Endothelial cell of hepatic sinusoid (primary cell): Measurements from ENCODE around the gene IMPA2.

Source experiments
- in situ Hi-C: cut with HindIII; loops from 2 replicates; pipeline ENCODE4 v1.10.0; 2017; ENCODE audit warnings: low sequenced_read_pairs

IMPA2 gene

DNA sequence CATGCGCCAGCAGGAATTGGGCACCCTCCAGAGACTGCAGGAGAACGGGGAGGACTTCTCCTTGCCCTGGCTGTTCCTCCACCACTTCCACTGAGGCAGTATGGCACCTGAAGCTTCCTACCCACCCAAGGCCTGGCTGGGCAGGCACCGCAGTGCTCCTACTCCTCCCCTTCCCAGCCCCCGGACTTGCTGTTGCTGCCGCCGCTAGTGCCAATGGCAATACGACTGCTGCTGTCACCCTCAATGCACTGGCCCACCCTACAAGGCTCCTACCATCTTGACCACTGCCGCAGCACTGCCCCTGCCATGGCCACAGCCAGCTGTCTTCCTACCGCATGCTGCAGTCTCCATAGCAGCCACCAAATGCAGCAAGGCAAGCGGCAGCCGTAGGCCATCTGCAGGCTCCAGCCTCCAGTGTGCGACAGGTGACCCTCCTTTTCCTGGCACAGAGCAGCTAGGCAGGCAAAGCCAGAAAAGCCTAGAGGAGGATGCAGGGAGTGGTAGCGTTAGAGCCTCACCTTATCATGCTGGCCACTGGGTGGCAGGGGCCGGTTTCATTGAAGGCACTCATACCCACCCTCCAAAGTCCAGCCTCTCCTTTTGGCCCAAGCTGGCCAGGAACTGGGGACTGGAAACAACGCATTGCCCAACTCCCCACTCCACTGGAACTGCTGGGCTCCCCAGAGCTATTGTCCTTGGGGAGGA, 64.9 kb downstream of the IMPA2 start:
- in situ Hi-C loops, result no loop called here

DNA sequence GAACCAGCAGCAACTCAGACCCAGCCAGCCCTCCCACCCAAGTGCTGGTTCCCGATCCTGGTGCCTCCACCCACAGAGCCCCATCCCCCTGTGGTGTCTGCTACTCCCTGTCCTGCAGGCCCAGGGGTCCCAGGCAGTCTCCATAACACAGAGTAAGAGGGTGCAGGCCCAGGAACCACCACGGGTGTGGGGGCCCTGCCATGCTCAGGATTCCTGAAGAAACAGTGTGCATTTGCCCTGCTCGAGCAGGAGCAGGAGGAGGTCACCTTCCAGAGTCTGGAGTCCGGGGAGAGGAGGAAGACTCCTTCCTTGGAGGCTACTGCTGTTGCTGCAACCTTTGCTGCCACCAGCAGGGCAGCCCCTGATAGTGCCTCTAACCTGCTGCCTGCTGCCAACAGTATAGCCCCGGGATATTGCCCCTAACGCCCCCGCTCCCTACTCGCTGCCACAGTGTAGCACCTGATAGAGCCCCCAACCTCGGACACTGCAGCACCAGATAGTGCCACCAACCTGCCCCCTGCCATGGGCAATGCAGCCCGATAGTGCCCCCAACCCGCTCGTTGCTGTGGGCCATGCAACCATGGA, 65.5 kb downstream of the IMPA2 start:
- in situ Hi-C loops, result no loop called here

DNA sequence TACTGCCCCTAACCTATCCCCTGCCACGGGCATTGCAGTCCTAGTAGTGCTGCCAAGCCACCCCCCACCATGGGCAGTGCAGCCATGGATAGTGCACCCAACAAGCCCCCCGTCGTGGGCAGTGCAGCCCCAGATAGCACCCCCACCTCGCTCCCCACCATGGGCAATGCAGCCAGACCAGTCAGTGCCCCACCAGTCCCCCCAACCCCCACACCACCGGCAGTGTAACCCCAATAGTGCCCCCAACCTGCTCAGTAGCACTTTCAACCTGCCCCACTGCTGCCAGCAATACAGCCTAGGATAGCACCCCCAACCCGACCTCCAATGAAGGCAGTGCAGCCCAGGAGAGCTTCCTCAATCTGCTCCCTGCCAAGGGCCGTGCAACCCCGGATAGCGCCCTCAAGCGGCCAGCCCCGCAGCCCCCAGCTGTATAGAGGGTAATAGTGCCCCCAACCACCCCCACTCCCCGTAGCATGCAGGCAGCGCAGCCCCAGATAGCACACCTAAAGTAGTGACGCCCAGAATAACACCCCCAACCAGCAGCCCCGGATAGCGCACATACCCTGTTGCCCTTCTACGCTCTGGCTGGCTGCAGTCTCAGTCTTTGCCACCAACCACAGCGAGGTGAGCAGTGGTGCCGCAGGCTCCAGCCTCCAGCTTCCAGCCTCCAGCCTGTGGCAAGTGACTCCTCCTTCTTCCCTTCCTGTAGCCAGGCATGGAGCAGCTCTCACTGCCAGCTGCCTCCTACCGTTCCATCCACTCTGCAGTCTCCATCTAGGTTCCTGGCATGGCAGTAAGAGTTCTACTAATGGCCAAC, 66.9 kb downstream of the IMPA2 start:
- in situ Hi-C loops, result no loop called here

DNA sequence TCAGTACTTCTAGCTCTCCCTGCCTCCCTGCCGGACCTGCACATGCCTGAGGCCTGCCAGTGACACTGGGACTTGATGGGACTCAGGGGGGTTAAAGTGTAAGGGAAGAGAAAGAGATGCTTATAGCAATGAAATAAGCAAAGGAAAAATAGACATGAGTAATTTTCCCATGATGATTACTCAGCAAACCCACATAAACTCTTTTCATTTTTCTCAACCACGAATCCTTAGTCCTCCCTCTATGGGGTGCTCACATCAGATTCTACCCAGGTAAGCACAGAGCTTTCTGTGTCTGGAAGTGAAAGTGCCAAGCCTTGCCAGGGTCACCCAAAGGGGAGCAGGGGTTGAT, 67.5 kb downstream of the IMPA2 start:
- in situ Hi-C loops, result no loop called here

DNA sequence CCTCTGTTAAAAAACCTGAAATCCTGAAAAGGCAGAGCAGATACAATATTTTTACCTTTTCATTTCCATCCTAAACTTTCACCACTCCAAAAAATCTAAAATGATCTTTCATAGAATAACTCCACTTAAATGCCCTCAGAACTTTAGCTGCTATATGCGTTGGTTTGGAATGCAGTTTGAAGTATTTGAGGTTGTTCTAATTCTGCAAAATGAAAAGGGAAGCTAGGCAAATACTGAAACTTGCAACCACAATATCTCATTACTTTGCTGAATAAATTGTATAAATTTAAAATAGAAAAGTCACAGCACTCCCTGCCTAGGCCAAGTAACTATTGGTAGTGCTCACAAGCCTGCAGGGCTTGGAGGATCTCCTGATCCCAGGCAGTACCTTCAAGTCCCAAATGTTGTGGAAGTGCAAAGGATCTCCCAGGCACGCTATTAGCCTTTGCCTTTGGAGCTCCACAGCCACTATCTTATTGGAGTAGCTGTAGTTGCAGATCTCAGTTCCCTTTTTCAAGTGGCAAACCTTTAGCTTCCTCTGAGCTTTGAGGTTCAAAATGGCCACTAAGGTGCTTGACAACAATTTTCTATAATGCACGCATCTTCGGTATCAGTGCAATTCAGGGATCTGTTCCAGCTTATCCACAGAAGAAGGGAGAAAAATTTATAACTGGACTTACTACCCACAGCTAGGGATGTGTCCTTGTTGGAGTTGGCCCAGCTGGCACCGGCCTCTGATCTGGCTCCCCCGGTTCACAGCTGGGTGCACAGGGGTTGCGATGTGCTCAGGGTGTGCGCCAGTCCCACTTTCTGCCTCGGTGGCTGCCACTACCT, 68.9 kb downstream of the IMPA2 start:
- in situ Hi-C loops, result no loop called here

DNA sequence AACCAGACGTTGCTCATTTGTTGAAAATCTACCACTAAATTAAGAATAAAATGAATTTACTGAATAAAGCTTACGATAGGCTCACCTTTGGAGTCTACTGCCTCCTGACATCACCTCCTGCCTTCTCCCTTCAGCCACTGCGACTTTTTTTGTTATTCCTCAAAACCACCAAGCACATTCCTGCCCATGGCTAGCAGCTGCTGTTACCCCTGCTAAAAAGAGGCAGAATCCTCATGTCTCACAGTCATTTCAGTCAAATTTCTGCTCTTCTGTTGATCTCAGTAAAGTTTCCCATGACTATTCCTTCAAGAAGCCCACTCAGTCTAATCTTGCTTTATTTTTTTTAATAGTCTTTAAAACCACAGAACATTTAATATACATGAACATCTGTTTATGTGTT, 71.6 kb downstream of the IMPA2 start:
- in situ Hi-C loops, result no loop called here

GRCh38 chr18:12053289-12053688, 72.0 kb downstream of the IMPA2 start:
- in situ Hi-C loops, result no loop called here

DNA sequence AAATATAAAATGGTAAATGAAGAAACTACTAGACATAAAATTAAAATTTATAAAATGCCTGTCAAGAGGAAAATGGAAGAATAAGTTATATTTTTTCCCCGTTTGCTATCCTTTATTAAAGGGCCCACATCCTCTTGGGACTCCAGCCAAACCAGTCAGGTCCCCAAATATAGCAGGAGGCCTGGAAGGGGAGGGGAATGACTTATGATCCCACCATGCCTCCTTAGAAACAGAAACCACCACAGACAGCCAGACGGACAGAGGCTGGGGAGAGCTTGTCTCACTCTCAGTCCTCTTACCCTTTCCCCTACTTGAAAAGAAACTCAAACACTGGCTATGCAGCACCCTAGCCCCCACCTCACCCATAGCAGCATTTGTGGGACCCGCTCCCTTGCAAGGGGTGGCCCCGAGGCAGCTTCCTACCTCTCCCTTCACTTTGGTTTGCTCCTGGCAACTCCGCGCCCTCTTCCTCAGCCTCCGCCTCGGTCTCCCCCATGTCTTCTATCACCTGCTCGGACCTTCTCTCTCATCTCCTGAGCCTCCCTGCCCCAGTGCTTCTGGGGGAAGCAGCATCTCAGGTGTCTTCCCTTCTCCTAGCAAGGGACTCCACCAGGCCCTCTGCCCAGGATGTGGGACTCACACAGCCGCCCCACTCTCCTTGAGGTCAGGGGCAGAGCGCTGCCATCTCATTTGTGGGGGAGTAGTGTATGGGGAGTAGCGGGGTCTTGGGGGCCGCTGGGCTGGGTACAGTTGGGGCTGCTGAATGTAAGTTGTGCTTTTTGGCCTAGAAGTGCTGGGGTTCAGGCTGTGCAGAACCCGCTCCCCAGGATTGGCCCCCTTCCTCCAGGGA, 75.0 kb downstream of the IMPA2 start:
- in situ Hi-C loops, result no loop called here

GRCh38 chr18:12056884-12057402, 75.6 kb downstream of the IMPA2 start:
- in situ Hi-C loops, result no loop called here

- in situ Hi-C loops, result no loop called here
Measured at GRCh38 chr18:12057419-12058039, 76.2 kb downstream of the IMPA2 start.

DNA sequence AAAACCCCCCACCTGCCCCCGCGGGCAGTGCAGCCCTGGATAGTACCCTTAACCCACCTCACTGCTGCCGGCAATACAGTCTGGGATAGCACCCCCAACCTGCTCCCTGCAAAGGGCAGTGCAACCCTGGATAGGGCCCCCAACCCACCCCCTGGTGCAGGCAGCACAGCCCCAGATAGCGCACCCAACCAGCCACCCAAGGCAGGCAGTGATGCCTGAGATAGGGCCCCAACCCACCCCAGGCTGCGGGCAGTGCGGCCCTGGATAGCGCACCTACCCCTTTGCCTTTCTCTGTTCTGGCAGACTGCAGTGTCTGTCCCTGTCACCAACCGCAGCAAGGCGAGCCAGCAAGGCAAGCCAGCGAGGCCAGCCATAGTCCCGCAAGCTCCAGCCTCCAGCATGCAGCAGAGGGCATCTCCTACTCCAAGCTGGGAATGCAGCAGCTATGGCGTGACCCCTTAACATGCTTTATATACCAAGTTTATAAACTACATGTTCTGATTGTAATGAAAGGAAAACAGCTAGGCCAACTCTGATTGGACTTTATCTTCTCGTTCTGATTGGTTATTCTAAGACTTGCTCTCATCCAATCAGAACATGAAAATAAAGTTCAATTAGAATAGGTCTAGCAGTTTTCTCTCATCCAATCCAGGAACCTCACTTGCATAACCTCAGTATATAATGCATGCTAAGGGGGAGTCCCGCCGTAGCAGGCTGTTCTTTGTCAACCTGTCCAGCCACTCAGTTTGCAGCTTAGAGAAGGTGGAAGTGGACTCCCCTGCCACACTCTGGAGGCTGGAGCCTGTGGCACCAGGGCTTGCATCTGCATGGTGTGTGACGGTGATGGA, 78.3 kb downstream of the IMPA2 start:
- in situ Hi-C loops, result no loop called here

GRCh38 chr18:12060182-12060870, 79.0 kb downstream of the IMPA2 start:
- in situ Hi-C loops, result no loop called here

- in situ Hi-C loops, result no loop called here
Measured at GRCh38 chr18:12061685-12062084, 80.4 kb downstream of the IMPA2 start.

DNA sequence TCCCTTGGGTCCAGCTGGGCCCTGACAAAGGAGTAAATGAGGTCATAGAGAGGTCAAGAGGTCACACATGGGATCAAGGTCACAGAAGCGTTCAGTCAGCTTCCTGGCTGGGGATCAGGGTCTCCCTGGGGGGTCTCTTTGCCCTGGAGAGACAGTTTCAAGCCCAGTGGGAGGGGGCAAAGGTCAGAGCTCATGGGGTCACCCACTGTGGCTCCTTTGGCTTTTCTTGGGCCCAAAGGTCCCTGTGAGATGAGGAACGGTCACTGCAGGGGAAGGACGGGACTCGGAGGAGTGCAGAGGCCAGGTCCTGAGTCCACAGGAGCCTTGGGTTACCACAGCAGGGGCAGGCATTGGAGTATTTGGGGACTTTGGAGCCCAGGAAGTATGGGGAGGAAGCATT, 81.7 kb downstream of the IMPA2 start:
- in situ Hi-C loops, result no loop called here

DNA sequence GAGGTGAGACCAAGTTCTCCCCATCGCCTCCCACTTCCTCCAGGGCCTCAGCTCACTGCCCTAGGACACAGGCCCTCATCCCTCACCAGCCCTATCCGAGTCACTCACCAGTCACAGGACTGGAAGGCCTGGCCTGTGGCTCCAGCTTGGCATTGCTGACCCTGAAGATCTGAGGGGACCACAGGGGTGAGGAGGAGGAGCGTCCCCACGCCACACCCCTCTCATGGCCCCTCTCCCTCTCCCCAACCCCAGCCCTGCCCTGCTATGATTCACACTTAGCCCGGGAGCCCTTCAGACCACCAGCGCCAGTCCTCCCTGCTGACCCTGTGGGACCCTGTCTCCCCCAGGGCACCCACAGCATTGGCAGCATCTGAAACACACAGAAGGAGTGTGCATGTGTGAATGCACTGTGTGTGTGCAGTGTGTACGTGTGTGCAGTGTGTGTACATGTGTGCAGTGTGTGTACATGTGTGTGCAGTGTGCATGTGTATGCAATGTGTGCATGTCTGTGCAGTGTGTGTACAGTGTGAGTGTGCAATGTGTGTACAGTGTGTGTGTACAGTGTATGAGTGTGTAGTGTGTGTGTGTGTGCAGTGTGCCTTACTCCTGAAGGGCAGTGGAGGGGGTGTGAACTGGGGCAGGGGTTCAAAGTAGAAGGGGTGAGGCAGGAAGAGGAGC, 82.9 kb downstream of the IMPA2 start:
- in situ Hi-C loops, result no loop called here

GRCh38 chr18:12065397-12065796, 84.1 kb downstream of the IMPA2 start:
- in situ Hi-C loops, result no loop called here

GRCh38 chr18:12066910-12067511, 85.7 kb downstream of the IMPA2 start:
- in situ Hi-C loops, result no loop called here
